DMS114 treated with DMSO at 0.1 percent for 48 hours (cell line): ENCODE data around the gene SNRNP25.
A peak's percentile ranks its signal among the peaks of the same experiment; 100 is the strongest.

Experiments
- DNase-seq: peaks from one replicate; lab custom pipeline; 2025; ENCODE audit not compliant: unreplicated experiment; lab: John Stamatoyannopoulos, UW

Gene SNRNP25

GRCh38 chr16:77273-77806 lies 23.7 kb downstream of the SNRNP25 start:
- DNase-seq, result peak; percentile 14

GRCh38 chr16:77807-78443 lies 24.3 kb downstream of the SNRNP25 start, which contains the start of gene MPG:
Gene MPG, plus strand, starts transcription at chr16:78225. Its CDS starts 85 bp downstream, at chr16:78310.
- DNase-seq, result peak; percentile 51

- DNase-seq, result no peak
These were observed 25.0 kb downstream of the SNRNP25 start for GRCh38 chr16:78444-79150.

- DNase-seq, result no peak
These were observed 25.8 kb downstream of the SNRNP25 start for GRCh38 chr16:79151-80054.

- DNase-seq, result no peak
These were observed 29.5 kb downstream of the SNRNP25 start for GRCh38 chr16:83060-83603.

GRCh38 chr16:83781-84615 lies 30.4 kb downstream of the SNRNP25 start:
- no peak for DNase-seq

GRCh38 chr16:84718-85406 lies 31.2 kb downstream of the SNRNP25 start:
- no peak for DNase-seq

GRCh38 chr16:85407-85782 lies 31.8 kb downstream of the SNRNP25 start:
- DNase-seq, result no peak

- no peak for DNase-seq
These were observed 32.2 kb downstream of the SNRNP25 start for GRCh38 chr16:85865-86264.

- no peak for DNase-seq
These were observed 32.9 kb downstream of the SNRNP25 start for GRCh38 chr16:86483-86952.

GRCh38 chr16:88613-89012 lies 35.0 kb downstream of the SNRNP25 start:
- no peak for DNase-seq

GRCh38 chr16:89391-90302 lies 36.0 kb downstream of the SNRNP25 start:
- DNase-seq, result no peak

GRCh38 chr16:91484-91883 lies 37.9 kb downstream of the SNRNP25 start:
- no peak for DNase-seq

GRCh38 chr16:92431-93339 lies 39.1 kb downstream of the SNRNP25 start:
- no peak for DNase-seq

- DNase-seq, result no peak
These were observed 41.3 kb downstream of the SNRNP25 start for GRCh38 chr16:94918-95265.

- DNase-seq, result peak; percentile 59
These were observed 43.3 kb downstream of the SNRNP25 start for GRCh38 chr16:96935-97381.

- no peak for DNase-seq
These were observed 44.2 kb downstream of the SNRNP25 start for GRCh38 chr16:97822-98221.
